VCaP (cell line): ENCODE results near the gene DOCK3.

Source experiments
- H3K27ac ChIP-seq: fragments of 450-650 bp; 2 replicates; pipeline ENCODE4 v1.5.1; 2017
- CTCF ChIP-seq: fragments of 450-650 bp; conservative IDR thresholded peaks from 2 replicates; pipeline ENCODE4 v1.5.1; 2017; ENCODE audit warnings: mild to moderate bottlenecking, moderate library complexity

DOCK3 gene

GRCh38 chr3:50806031-50806430 lies 131.3 kb downstream of the DOCK3 start:
- H3K27ac ChIP-seq = no peak overlapping the region
- no peak for TF ChIP-seq CTCF

GRCh38 chr3:50806806-50807205 lies 132.1 kb downstream of the DOCK3 start:
- no peak for TF ChIP-seq CTCF
- no peak overlapping the region for H3K27ac ChIP-seq

- no peak for TF ChIP-seq CTCF
- H3K27ac ChIP-seq = no peak overlapping the region
Observed at GRCh38 chr3:50807266-50807665, 132.5 kb downstream of the DOCK3 start.

GRCh38 chr3:50811893-50812292 lies 137.2 kb downstream of the DOCK3 start:
- no peak for TF ChIP-seq CTCF
- H3K27ac ChIP-seq = no peak overlapping the region

- H3K27ac ChIP-seq = no peak overlapping the region
- no peak for TF ChIP-seq CTCF
Observed at GRCh38 chr3:50815844-50816243, 141.1 kb downstream of the DOCK3 start.

- TF ChIP-seq CTCF = no peak
- H3K27ac ChIP-seq = no peak overlapping the region
Observed at GRCh38 chr3:50816894-50817293, 142.2 kb downstream of the DOCK3 start.

GRCh38 chr3:50817756-50818529 lies 143.2 kb downstream of the DOCK3 start:
- H3K27ac ChIP-seq = no peak overlapping the region

More at GRCh38 chr3:50817756-50818529, 143.2 kb downstream of the DOCK3 start:
- no peak for TF ChIP-seq CTCF
